K562 (cell line): ENCODE measurements around the gene NDUFAF8. TPM values are rescaled to one million over a fixed set of nuclear protein-coding genes. Genes with fewer than 3 reads are reported as not detected.
A peak's percentile ranks its signal among the peaks of the same experiment; 100 is the strongest.

Source experiments
- polyA plus RNA-seq, 8 experiments: library from polyadenylated mRNA; depleted of rRNA in 4 of 8; stranded (reverse) in 5 of 8; unstranded in 3 of 8; fragments of >200 nt; fragmentation: Nextera tagmentation in 2 of 8; fragmentation: Illumina TruSeq in 1 of 8; extraction: Ambion mirVana in 2 of 8; extraction: Trizol in 1 of 8; gene quantifications; 2 replicates each; pipeline versions ENCODE4 v1.2.1 to v1.2.3, GENCODE V29; 2011 to 2014; ENCODE audit warnings: inconsistent platforms in 1 of 8, missing spikeins in 1 of 8
- total RNA-seq, 7 experiments: library from RNA; depleted of rRNA in 6 of 7; stranded (reverse); fragments of >200 nt in 6 of 7; fragmentation: Illumina TruSeq in 2 of 7; extraction: Trizol in 2 of 7; gene quantifications; 2 replicates each; pipeline versions ENCODE4 v1.2.1 to v1.2.3, GENCODE V29; 2011 to 2021; ENCODE audit warnings: low replicate concordance in 1 of 7
- TF ChIP-seq, protein P1 (sequence below), 2 experiments: fragments of 450-650 bp; formaldehyde crosslinking in 1 of 2; IDR thresholded peaks; 2 replicates each; pipeline versions ENCODE4 v1.4.0 to v1.6.1; 2014 to 2020; ENCODE audit warnings: mild to moderate bottlenecking in 2 of 2, borderline replicate concordance in 1 of 2, low read depth in 1 of 2
- TF ChIP-seq, protein P2 (sequence below): fragments of 200-800 bp; sonication (Bioruptor generic); IDR thresholded peaks from 2 replicates; pipeline ENCODE4 v1.6.1; 2016; ENCODE audit warnings: missing genetic modification characterization, missing compliant biosample characterization

The NDUFAF8 gene
- total and polyA plus RNA-seq, 9 of the 15 experiments (the other 6 are each of a cell fraction or from before 2014, with no cell fraction given), result 13.5 to 144 (median 90.0) TPM

DNA sequence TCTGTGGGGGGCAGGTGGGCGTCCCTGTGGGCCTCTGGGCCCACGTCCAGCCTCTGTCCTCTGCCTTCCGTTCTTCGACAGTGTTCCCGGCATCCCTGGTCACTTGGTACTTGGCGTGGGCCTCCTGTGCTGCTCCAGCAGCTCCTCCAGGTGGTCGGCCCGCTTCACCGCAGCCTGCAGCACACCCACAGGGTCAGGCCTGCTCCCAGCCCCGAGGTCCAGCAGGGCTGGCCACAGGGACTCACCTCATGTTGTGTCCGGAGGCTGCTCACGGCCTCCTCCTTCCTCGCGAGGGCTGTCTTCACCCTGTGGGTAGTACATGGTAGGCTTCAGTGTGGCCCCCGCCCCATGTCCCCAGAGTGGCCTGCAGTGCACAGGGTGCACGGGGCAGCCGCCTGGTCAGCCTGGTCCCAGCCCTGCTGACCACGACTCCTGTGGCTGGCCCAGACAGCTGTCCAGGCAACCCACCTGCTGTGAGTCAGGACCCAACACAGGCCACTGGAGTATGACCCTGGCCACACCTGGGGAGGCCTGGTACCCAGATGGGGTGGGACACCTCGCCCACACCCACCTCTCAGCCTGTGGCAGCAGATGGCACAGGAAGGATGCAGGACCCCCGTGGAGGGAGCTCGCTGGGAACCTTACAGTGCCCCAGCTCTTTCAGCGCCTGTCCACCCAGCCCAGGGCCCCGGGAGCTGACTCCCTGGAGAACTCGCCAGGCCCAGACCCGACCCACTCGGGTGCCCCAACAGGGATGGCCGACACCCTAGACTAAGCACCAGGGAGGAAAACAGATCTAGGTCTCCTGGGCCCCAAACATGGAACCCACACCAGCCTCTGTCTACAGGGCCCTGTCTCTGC is 49.2 kb upstream of the NDUFAF8 start (continued):
- TF ChIP-seq, protein P1, sequence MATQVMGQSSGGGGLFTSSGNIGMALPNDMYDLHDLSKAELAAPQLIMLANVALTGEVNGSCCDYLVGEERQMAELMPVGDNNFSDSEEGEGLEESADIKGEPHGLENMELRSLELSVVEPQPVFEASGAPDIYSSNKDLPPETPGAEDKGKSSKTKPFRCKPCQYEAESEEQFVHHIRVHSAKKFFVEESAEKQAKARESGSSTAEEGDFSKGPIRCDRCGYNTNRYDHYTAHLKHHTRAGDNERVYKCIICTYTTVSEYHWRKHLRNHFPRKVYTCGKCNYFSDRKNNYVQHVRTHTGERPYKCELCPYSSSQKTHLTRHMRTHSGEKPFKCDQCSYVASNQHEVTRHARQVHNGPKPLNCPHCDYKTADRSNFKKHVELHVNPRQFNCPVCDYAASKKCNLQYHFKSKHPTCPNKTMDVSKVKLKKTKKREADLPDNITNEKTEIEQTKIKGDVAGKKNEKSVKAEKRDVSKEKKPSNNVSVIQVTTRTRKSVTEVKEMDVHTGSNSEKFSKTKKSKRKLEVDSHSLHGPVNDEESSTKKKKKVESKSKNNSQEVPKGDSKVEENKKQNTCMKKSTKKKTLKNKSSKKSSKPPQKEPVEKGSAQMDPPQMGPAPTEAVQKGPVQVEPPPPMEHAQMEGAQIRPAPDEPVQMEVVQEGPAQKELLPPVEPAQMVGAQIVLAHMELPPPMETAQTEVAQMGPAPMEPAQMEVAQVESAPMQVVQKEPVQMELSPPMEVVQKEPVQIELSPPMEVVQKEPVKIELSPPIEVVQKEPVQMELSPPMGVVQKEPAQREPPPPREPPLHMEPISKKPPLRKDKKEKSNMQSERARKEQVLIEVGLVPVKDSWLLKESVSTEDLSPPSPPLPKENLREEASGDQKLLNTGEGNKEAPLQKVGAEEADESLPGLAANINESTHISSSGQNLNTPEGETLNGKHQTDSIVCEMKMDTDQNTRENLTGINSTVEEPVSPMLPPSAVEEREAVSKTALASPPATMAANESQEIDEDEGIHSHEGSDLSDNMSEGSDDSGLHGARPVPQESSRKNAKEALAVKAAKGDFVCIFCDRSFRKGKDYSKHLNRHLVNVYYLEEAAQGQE (IDR thresholded peaks at IDR 0.05; ENCODE audit: borderline replicate concordance), result peak; percentile 39; the same call in 1 of the 2 replicates
- TF ChIP-seq, protein P1 (CRISPR knock-in tag; IDR thresholded peaks at IDR 0.05; ENCODE audit: low read depth), result no peak
- TF ChIP-seq, protein P2, sequence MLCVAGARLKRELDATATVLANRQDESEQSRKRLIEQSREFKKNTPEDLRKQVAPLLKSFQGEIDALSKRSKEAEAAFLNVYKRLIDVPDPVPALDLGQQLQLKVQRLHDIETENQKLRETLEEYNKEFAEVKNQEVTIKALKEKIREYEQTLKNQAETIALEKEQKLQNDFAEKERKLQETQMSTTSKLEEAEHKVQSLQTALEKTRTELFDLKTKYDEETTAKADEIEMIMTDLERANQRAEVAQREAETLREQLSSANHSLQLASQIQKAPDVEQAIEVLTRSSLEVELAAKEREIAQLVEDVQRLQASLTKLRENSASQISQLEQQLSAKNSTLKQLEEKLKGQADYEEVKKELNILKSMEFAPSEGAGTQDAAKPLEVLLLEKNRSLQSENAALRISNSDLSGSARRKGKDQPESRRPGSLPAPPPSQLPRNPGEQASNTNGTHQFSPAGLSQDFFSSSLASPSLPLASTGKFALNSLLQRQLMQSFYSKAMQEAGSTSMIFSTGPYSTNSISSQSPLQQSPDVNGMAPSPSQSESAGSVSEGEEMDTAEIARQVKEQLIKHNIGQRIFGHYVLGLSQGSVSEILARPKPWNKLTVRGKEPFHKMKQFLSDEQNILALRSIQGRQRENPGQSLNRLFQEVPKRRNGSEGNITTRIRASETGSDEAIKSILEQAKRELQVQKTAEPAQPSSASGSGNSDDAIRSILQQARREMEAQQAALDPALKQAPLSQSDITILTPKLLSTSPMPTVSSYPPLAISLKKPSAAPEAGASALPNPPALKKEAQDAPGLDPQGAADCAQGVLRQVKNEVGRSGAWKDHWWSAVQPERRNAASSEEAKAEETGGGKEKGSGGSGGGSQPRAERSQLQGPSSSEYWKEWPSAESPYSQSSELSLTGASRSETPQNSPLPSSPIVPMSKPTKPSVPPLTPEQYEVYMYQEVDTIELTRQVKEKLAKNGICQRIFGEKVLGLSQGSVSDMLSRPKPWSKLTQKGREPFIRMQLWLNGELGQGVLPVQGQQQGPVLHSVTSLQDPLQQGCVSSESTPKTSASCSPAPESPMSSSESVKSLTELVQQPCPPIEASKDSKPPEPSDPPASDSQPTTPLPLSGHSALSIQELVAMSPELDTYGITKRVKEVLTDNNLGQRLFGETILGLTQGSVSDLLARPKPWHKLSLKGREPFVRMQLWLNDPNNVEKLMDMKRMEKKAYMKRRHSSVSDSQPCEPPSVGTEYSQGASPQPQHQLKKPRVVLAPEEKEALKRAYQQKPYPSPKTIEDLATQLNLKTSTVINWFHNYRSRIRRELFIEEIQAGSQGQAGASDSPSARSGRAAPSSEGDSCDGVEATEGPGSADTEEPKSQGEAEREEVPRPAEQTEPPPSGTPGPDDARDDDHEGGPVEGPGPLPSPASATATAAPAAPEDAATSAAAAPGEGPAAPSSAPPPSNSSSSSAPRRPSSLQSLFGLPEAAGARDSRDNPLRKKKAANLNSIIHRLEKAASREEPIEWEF (CRISPR knock-in tag), result no peak
